NCI-H2171 treated with DMSO at 0.1 percent for 48 hours (cell line): Measurements from ENCODE around the gene C1orf94.

Experiments
- DNase-seq: peaks from one replicate; lab custom pipeline; 2025; lab: John Stamatoyannopoulos, UW

The C1orf94 gene, protein sequence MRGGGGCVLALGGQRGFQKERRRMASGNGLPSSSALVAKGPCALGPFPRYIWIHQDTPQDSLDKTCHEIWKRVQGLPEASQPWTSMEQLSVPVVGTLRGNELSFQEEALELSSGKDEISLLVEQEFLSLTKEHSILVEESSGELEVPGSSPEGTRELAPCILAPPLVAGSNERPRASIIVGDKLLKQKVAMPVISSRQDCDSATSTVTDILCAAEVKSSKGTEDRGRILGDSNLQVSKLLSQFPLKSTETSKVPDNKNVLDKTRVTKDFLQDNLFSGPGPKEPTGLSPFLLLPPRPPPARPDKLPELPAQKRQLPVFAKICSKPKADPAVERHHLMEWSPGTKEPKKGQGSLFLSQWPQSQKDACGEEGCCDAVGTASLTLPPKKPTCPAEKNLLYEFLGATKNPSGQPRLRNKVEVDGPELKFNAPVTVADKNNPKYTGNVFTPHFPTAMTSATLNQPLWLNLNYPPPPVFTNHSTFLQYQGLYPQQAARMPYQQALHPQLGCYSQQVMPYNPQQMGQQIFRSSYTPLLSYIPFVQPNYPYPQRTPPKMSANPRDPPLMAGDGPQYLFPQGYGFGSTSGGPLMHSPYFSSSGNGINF

DNA sequence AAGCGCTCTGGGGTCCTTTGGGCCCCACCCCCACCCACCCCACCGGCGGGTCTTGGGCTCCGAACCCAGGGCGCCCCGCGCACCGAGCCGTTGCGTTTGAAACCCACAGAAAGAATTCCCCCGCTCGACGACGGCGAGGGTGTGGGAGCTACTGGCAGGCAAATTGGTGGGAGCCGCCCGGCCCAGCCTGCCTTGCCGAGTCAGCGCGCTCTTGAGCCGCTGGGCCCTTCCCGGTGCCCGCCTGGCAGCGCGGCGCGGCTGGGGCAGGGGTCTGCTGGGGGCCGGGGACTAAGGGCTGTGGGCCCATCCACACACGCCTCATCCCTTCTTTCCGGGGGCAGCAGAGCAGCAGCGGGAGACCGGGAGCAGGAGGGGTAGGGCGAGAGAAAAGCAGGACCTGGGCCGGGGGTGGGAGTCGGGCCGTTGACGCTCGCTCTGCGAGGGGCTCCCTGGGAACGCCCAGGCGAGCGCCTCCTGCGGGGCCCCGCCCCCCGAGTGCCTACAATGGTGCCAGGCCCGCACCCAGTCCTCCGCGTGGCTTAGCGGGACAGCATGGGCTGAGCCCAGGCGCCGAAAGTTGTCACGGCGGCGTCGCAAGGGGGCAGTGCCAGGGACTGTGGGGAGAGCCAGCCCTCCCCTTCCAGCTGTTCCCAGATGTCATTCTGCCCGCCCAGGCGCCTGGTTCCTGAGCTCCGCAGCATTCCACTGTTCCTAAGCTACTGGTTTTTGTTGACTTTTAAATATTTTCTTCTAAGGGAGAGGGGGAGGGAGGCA is at the start of gene C1orf94:
Gene C1orf94, plus strand, starts transcription at position 78 of the 774 bp plus-strand sequence. CDS start 883 bp downstream, outside the sequence.
- no peak for DNase-seq

DNA sequence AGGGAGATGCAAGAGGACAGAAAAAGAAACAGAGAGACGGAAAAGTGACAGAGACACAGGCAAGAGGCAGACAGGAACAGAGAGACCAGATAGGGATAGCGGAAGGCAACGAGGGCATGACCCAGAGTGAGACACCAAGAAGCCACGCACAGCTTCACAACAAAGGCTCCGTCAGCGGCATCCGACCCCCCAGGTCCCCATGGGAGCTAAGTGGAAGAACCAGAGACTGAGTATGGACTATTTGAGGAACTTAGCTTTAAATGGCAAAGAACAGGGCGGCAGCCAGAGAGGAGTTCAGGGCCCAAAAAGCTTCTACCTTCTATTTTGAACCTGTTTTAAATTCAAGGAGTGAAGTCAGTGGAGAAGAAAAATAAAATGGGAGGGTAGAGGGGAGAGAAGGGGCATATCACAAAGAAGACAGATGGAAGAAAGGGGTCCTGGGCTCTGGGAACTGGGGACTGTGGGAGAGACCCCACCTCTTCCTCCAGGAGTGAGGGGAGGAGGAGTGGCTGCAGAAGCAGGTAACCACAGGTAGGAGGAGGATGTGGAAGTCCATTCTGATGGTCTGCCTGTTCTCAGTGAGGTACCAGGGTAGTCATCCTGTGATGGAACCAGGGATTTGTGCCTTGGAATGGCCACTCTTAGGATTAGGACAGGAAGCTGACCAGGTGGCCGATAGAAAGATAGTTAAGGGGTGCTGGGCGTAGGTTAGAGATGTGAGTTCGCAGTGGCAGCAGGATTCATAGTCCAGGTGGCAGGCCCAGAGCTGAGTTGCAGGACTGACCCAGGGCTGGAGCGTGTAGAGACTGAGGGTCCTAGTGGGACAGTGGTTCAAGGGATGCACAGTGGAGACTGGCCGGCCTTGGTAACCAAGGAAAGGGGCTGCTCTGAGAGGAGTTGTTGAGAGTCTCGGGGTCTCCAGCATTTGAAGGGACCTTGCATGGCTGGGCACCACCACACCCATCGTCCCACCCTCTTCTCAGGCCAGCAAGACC is 49.4 kb upstream of the C1orf94 start:
- no peak for DNase-seq

DNA sequence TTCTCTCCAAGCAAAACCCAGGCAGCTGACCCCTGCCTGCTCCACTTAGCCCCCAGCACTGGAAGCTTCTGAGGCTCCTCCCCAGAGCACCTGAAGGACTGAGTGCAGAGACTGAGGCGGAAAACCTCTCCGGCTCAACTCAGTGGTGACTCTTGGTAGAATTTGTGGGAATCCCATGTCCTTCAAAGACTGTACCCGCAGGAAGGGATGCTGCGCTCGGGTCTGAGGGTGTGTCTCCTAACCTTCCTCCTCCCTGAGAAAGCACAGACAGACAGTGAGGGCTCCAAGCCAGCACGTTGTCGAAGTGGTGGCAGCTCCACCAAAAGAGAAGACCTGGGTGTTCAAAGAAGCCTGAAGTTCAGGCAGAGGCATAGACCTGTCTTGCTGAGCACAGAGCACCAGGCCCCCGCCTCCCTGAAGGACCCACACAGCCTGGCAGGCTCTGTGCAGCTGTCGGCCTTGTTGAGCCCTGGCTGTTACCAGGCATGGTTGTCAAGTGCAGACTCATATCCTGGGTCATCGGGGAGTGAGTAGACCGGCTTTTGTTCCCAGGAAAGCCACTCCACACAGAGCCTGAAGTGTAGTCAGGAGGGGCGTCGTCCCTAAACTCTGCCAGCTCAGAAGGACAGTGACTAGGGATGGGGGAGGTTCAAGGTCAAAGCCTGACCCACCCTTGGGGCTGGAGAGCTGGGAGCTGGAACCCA is 48.4 kb upstream of the C1orf94 start:
- DNase-seq, result no peak

DNA sequence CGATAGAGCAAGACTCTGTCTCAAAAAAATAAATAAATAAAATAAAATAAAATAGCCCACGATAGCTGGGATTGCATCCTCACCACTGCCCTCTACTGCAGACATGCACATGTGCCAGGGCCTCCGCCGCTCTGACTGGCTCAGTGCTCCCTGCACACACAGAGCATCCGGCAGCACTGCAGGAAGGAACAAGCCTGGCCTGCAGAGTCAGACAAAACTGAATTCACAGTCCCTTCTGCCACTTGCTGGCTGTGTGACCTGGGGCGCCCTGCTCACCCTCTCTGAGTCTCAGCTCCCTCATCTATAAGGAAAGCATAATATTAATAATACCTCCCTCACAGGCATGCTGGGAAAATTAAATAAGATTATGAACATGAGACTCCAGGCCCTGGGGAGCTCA is 47.1 kb upstream of the C1orf94 start:
- DNase-seq, result no peak

DNA sequence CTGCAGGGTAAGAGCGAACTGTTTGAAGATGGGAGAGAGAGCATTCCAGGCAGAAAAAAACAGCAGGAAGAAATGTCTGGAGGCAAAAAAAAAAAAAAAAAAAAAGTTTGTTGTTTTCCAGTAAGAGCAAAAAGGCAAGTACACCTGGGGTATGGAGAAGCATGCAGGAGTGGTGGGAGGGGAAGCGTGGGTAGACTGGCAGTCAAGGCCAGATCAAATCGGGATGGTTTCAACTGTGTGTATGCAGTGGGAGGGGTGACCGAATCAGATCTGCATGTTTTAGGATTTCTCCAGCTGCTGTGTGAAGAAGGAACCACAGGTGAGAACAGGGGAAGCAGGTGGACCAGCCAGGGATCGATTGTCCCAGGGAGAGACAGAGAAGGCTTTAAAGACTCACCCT is 46.4 kb upstream of the C1orf94 start:
- DNase-seq, result no peak

DNA sequence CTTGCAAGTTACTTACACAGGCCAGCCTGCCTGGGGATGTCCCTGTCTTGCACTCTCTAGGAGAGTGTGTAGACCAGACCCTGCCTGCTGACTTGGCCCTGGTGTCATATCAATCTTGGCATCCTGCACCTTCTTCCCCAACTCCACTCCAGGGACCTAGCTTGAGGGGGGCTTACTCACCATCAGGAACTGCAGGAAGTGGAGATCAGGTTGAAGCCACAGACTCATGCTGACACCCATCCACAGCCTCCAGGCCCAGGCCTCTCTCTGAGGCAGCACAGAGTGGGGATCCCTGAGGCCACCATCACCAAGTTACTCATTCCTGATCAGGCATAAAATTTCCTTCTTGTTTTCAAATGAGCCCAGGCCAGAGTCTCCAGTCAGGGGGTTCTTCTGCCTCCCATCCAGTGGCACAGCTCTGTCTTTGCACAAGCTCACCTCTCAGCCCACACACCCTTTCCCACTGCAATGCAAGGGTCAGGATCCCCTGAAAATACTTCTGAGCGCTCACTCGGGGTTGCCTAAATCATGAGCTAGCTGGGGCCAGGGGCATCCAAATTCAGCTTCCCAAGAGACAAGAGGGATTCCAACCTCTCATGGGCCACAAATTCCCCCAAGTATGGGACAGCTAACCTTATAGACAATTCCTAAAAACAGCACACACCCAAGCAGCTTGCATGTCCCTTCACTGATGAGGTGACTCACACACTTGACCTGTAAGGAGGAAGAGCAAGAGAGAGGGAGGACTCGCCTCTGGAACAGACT is 45.1 kb upstream of the C1orf94 start:
- DNase-seq, result no peak

DNA sequence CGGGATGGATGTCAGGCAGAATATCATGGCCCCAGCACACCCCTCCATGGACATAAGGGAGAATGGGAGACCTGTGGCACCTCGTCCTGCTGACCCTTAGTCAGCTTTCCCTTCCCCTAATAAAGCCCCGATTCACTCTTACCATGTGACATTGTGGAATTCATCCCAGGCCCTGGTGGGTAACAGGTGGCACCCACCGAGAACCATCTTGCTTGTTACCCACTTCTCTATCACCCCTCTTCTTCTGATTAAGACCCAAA is 44.6 kb upstream of the C1orf94 start:
- no peak for DNase-seq

DNA sequence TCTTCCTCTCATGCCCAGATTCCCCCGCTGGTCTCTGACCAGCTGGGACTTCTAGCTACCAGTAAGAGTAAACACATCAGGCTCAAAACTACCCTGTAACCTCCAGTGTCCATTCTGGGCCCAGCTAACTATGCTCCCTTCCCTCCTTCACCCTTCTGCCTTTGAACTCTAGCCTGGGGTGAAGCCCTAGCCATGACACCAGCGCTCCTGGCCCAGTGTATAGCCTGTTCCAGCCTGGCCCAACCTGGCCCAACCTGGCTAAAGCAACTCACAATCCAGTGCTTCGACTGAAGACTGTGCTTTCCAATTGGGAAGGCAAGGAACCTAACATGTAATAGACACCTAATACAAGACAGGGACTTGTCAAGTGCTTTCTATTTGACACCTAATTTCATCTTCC is 39.3 kb upstream of the C1orf94 start:
- no peak for DNase-seq

DNA sequence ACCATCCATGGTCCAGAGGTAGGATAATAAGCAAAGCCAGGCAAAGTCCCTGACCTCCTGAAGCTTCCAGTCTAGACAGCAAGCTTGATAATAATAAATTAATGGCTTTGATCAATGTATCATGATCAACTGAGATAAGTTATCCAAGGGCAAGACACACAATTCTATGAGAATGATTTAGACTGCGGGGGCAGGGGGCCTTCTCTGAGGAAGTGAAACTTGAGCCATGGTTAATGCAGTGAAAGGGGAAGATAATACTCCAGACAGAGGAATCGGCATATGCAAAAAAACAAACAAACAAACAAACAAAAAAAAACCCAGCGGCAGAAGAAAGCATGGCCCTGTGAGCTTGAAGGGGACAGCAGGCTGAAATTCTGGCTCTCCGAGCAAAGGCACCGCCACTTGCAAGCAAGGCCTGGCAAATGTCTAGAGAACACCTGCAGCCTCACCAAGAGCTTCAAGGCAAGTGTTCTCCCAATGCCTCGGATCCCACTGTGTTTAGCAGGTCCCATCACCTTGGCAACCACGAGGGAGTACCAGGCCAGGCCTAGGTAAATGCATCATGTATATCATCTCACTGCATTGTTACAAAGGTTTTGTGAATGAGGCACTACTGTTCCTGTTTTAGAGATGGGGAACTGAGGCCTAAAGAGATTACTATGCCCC is 36.6 kb upstream of the C1orf94 start:
- DNase-seq, result no peak

DNA sequence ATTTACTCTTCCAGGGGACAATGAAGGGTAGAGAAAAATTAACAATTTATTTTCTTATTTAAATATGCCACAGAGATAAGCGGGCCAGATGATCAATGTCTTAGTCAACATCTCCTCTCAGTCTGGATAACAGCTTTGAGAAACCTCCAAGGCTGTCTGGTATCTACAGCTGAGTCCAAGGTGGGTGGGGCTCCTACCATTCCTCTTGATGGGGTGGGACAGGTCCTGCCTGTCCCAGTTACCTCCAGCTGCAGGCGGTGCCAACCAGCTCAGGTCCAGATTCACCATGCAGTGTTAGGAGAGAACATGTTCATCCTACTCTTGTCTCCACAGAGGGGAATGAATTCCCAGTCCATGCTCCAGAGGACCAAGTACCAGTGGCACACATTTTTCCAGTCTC is 32.7 kb upstream of the C1orf94 start:
- DNase-seq, result no peak

DNA sequence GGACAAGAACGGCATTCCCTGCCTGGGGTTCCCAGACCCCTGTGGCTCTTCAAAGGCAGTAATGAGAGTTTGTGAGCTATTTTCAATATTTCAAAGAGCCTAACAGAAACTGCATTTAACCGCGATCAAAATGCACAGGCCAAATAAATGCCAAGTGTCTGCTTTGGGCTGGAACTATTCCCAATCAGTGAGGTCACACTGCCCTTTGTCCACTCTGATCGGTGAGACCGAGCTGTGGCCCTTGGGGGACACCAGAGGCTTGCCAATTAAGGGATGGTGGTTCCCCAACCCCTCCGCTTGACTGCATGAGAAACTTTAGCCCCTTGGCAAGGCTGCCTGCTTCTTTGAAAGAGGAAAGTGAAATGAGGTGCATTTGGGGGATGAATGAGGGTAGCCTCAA is 31.9 kb upstream of the C1orf94 start:
- DNase-seq, result no peak

DNA sequence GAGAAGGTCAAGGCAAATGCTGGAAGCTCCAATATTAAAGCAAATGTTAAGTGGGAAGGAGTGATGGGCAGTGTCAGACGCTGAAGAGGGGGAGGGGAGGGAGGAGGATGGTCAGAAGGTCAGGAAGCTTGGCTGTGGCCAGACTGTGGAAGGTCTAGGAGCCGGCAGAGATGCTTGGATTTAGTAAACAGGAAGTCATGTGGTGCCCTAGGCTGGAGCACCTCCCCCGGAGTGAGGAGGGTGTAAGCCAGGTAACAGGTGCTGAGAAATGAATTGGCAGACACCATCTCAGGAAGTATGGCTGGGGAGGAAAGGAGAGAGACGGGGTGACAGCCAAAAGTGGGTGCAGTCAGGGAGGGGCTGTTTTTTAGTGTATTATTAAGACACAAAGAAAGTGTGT is 29.4 kb upstream of the C1orf94 start:
- DNase-seq, result no peak

DNA sequence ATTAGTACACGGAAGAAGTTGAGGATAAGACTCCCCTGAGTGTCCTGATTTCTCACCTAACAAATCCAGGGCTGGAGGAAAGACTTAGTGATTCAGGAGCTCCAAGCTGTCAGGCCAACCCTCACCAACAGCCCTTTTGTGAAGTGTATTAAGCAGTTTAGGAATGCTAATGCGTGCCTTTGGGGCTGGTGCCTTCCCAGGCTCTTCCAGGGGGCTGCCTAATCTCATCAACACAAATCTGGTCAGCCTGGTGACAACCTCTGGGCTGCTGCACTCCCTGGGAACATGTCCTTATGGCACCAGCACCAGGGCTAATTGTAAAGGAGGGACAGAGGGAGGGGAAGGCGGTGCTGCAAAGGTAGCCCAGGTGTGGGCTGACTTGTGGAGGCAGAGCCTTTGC is 27.2 kb upstream of the C1orf94 start:
- no peak for DNase-seq

DNA sequence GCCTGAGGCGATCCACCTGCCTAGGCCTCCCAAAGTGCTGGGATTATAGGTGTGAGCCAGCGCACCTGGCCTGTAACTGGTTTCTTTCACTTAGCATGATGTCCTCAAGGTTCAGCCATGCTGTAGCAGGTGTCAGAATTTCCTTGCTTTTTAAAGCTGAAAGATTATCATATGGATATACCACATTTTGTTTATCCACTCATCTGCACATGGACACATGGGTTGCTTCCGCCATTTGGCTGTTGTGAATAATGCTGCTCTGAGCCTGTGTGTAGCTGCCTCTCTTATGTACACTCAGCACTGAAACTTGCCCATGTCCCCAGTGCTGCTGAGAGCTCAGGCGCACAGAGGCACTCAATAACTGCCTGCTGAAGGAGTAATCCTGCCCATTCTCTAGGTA is 23.5 kb upstream of the C1orf94 start:
- no peak for DNase-seq

DNA sequence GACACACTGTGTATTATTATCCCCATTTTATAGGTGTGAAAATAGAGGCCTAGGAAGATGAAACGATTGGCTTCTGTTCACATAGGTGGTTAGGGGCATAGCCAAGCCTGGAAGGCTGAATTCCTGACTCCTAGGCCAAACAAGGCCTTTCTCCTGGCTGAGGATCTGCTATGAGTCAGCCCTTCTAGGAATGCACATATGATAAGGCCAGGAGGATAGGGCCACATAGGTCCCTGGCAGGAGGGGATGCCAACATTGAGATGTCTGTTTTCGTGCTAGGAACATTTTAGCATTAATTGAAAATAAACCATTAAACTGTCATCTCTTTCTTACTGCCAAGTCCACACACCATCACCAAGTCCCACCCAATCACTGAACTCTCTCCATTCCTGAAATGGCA is 20.8 kb upstream of the C1orf94 start:
- no peak for DNase-seq

DNA sequence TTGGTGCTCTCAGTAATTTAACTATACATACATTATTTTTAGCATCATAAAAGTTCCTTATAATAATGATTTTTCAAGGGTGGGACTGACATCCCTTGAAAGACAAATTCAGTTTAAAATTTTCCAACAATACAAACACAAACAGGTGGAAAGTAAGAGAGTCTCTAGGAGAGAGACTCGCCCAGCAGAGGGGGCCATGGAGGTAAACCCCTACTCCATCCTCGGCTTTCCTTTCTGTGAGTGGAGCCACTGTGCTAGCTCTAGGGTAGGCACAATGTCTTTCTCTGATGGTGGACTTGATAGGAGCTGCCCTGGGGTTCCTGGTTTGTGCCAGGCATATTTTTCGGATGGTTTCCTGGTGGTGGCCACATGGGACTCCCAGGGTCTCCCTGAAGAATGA is 20.0 kb upstream of the C1orf94 start:
- no peak for DNase-seq

DNA sequence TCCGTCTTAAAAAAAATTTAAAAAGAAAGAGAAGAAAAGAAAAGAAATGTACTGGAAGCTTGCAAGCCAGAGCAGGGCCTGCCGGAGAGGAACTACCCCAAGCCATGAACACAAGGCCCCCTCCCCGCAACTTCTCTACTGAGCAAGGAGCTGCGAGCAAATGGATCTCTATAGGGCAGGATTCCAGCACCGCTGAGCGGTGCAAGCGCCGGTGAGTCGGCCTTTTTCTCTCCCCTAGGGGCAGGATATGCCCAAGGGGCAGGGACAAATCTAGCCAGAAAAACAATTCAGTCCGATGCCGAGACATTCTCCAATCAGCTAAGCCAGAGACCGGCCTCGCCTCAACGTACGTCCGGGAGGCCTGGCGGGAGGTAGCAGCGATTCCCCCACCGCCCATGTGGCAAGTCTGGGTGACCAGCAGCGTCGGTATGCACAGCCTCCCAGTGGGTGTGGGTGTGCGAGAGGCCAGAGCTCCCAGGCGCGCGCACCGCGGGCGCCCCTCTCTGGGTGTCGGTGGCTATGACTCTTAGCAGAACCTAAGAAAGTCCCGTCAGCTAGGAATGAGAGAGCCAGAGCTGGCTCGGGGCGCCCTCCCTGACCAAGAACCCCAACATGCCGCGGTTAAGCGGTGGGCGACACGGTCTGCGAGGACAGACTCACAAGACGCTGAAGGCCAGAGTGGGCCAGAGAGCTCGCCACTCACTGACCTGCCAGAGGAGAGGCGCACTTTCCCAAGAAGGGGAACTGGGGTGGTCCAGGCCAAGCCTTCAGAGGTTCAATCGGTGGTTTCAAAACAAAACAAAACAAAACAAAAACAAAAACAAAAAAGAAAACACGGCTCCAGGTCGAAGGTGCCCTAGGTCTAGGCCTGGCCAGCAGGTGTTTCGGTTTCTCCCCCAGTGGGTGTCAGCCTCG is 13.6 kb upstream of the C1orf94 start:
- DNase-seq, result no peak

DNA sequence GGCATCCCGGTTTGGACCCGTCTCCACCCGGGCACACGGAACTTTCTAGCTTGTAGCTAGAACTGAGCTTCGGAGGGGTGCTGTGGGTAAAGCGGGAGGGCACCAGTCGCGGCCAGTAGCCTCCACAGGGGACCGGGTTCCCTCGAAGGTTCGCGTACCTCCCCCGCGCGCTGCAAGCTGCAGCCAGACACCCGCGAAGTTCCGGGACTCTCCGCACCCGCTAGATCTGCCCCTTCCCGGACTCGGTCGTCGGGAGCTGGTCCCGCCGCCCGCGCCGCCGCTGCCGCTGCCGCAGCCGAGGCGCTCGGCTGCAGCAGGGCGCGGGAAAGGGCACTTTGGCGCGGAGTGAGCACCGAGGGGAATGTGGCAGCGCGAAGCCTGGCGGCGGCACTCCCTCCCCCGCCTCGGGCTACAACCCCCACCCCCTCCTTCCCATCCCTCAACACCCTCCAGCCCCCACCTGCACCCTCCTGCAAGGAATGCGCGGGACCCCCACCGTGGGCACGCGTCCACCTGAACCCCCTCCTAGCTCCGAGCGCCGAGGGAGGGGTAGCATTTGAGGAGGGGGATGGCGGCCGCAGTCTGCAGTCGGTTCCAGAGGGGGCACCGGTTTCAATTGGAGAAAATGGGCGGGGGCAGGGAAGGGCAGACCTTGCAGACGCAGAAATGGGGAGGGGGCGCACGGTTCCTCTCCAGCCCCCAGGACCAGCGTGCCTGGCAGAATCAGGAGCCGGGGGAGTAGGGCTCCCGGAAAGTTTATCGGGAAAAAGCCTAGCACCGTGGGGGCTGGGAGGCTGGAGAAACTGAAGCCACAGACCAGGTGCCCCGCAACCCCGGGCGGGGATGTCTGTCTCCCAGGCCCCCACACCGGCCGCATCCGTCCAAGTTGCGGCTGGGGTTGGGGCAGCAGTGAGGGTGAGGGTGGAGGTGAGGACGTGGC is 12.6 kb upstream of the C1orf94 start:
- no peak for DNase-seq
